ENCODE measurements around the gene GALNT16.

DNA sequence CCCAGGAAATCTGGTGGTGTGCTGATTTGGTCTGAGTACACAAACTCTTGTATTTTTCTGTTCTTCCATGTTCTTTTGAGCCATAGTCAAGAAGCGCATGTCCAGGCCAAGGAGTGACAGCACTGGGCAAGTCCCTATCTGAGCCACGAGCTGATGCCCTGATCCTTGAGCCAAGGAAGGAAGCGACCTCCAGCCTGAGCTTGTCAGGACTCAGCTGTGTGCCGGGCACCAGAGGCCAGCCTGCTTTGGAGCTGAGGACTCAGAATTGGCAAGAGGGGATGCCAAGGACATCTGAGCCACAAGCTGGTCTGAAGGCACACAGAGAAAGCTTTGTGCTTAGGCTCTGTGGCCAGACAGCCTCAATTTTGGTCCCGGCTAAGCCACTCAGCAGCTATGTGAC is 52.6 kb downstream of the GALNT16 start:
- no peak for TF ChIP-seq POLR2AphosphoS5 (IDR thresholded peaks at IDR 0.05; ENCODE audit: low read depth, low read length)
- TF ChIP-seq, protein P1, sequence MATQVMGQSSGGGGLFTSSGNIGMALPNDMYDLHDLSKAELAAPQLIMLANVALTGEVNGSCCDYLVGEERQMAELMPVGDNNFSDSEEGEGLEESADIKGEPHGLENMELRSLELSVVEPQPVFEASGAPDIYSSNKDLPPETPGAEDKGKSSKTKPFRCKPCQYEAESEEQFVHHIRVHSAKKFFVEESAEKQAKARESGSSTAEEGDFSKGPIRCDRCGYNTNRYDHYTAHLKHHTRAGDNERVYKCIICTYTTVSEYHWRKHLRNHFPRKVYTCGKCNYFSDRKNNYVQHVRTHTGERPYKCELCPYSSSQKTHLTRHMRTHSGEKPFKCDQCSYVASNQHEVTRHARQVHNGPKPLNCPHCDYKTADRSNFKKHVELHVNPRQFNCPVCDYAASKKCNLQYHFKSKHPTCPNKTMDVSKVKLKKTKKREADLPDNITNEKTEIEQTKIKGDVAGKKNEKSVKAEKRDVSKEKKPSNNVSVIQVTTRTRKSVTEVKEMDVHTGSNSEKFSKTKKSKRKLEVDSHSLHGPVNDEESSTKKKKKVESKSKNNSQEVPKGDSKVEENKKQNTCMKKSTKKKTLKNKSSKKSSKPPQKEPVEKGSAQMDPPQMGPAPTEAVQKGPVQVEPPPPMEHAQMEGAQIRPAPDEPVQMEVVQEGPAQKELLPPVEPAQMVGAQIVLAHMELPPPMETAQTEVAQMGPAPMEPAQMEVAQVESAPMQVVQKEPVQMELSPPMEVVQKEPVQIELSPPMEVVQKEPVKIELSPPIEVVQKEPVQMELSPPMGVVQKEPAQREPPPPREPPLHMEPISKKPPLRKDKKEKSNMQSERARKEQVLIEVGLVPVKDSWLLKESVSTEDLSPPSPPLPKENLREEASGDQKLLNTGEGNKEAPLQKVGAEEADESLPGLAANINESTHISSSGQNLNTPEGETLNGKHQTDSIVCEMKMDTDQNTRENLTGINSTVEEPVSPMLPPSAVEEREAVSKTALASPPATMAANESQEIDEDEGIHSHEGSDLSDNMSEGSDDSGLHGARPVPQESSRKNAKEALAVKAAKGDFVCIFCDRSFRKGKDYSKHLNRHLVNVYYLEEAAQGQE (IDR thresholded peaks at IDR 0.05; ENCODE audit: insufficient read depth in 1 of 2, low read depth in 2 of 2, low read length in 2 of 2), result no peak
- no peak for TF ChIP-seq TAF1 (IDR thresholded peaks at IDR 0.05; ENCODE audit: borderline replicate concordance, insufficient read depth, low read length)
- TF ChIP-seq SIN3A (IDR thresholded peaks at IDR 0.05; ENCODE audit: borderline replicate concordance, insufficient read depth, low read length), result no peak
- no peak for TF ChIP-seq FOXP2 (optimal IDR thresholded peaks at IDR 0.05; ENCODE audit: borderline replicate concordance, extremely low read depth, extremely low read length, insufficient read depth)

Measured in PFSK-1 (cell line).